ENCODE data around the gene PIAS4. TPM values are rescaled to one million over a fixed set of nuclear protein-coding genes. Genes with fewer than 3 reads are reported as not detected.
A peak's percentile ranks its signal among the peaks of the same experiment; 100 is the strongest.

The PIAS4 gene
- total RNA-seq, 2 donors from 2014 or later: 12.7 to 17.1 TPM

DNA sequence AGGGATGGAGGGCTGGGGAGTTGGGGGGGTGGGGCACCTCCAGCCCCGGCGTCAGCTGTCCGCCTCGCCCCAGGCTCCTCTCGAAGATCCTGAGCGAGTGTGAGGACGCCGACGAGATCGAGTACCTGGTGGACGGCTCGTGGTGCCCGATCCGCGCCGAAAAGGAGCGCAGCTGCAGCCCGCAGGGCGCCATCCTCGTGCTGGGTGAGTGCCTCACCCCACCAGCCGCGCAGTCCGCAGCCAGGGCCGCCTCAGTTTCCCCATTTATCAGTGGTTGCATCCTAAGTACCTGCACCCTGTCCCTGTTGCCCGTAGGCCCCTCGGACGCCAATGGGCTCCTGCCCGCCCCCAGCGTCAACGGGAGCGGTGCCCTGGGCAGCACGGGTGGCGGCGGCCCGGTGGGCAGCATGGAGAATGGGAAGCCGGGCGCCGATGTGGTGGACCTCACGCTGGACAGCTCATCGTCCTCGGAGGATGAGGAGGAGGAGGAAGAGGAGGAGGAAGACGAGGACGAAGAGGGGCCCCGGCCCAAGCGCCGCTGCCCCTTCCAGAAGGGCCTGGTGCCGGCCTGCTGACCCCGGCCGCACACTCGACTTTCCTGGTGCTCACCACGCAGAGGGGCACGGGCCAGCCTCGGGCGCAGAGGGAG, 29.9 kb downstream of the PIAS4 start:
- Histone ChIP-seq H3K4me3 (no peak overlapping the region), H3K36me3 (replicated peaks in 1 of 2; ENCODE audit: insufficient read depth in 1 of 2, low read depth in 2 of 2) (peaks cover 0 to 15% of the 10 kb centered on the region in 2 donors), H3K4me1 (peaks cover 7% of the 10 kb centered on the region), H3K27me3 (no peaks in the 10 kb centered on the region), H3K27ac (no peak overlapping the region), H3K9me3 (no peaks in the 10 kb centered on the region)
- no peak for DNase-seq
- no peak for ATAC-seq
- intact Hi-C loops (cut with DNase I): no loop called here
- 90 to 95% methylated on average over 40 to 54 of the region's 54 CpGs for WGBS, 2 donors
- no peak for TF ChIP-seq POLR2A (IDR thresholded peaks at IDR 0.05)
- TF ChIP-seq, protein P1, sequence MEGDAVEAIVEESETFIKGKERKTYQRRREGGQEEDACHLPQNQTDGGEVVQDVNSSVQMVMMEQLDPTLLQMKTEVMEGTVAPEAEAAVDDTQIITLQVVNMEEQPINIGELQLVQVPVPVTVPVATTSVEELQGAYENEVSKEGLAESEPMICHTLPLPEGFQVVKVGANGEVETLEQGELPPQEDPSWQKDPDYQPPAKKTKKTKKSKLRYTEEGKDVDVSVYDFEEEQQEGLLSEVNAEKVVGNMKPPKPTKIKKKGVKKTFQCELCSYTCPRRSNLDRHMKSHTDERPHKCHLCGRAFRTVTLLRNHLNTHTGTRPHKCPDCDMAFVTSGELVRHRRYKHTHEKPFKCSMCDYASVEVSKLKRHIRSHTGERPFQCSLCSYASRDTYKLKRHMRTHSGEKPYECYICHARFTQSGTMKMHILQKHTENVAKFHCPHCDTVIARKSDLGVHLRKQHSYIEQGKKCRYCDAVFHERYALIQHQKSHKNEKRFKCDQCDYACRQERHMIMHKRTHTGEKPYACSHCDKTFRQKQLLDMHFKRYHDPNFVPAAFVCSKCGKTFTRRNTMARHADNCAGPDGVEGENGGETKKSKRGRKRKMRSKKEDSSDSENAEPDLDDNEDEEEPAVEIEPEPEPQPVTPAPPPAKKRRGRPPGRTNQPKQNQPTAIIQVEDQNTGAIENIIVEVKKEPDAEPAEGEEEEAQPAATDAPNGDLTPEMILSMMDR (IDR thresholded peaks at IDR 0.05): no peak

DNA sequence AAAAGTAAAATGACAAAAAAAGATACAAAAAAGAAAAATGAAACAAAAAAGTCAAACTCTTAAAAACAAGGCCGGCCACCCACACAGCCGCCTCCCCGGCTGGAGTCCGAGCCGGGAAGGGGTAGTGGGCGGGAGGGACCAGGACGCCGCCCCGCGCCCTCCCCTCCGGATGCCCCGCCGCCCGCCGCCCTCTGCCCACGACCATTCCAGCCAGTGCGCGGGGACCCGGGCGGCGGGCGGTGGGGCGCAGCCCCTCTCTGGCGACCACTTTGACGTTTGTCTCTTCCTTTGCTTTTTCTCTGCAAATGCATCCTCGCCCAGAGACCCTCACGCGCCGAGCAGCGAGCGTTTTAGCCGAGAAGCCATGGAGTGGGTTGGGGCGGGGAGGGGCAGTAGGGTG, 30.5 kb downstream of the PIAS4 start:
- Histone ChIP-seq H3K4me1 (peaks cover 14% of the 10 kb centered on the region), H3K27ac (no peak overlapping the region), H3K9me3 (no peaks in the 10 kb centered on the region), H3K4me3 (no peak overlapping the region), H3K27me3 (no peaks in the 10 kb centered on the region), H3K36me3 (replicated peaks in 1 of 2; ENCODE audit: insufficient read depth in 1 of 2, low read depth in 2 of 2) (peaks cover 0 to 15% of the 10 kb centered on the region in 2 donors)
- DNase-seq (no peak), ATAC-seq (no peak)
- TF ChIP-seq, protein P1 (IDR thresholded peaks at IDR 0.05): no peak
- TF ChIP-seq POLR2A (IDR thresholded peaks at IDR 0.05): no peak
- intact Hi-C loops (cut with DNase I): no loop called here
- WGBS, 2 donors: 91 to 92% methylated on average over 33 of the region's 33 CpGs

DNA sequence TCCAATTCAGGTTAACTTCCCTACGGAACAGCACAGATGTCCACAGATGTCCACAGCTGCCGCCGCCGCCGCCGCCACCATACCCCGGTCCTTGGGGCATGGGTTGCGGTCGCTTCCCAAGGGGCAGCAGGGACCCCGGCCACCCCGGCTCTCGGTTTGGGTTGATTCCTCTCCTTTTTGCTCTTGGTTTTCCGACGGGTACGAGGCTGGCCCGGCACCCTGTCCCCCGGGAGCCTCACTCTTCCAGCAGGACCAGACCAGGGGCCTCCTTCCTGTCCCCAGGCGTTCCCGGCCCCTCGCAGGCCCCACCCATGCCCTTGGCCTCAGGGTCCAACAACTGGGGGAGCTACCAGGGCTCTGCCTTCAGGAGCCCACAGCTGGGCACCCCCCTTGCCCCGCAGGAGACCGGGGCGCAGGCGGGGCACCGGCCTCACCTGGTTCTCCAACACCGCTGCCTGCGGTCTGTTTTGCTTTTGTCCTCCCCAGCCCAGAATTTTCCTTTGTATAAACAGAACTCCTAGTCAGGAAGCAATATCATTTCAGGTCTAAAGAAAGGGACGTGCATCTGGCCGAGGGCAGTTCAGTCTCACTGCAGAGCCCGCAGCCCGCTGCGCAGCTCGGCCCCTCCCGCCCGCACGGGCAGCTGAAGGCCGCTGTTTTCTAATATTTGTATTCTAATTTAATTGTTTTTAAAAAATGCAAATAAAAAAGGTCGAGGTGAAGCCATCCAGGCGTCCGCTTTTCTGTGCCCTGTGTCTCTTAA, 31.3 kb downstream of the PIAS4 start:
- no peaks in the 10 kb centered on the region for H3K9me3 ChIP-seq
- H3K36me3 ChIP-seq (replicated peaks in 1 of 2; ENCODE audit: insufficient read depth in 1 of 2, low read depth in 2 of 2): peaks cover 0 to 8% of the 10 kb centered on the region in 2 donors
- intact Hi-C loops (cut with DNase I): no loop called here
- no peak overlapping the region for H3K4me3 ChIP-seq
- WGBS, 2 donors: 85 to 91% methylated on average over 32 to 37 of the region's 40 CpGs
- no peak for DNase-seq
- H3K4me1 ChIP-seq: peaks cover 18% of the 10 kb centered on the region
- TF ChIP-seq POLR2A (IDR thresholded peaks at IDR 0.05): no peak
- TF ChIP-seq, protein P1 (IDR thresholded peaks at IDR 0.05): no peak
- ATAC-seq: no peak
- H3K27me3 ChIP-seq: no peaks in the 10 kb centered on the region
- no peak overlapping the region for H3K27ac ChIP-seq

DNA sequence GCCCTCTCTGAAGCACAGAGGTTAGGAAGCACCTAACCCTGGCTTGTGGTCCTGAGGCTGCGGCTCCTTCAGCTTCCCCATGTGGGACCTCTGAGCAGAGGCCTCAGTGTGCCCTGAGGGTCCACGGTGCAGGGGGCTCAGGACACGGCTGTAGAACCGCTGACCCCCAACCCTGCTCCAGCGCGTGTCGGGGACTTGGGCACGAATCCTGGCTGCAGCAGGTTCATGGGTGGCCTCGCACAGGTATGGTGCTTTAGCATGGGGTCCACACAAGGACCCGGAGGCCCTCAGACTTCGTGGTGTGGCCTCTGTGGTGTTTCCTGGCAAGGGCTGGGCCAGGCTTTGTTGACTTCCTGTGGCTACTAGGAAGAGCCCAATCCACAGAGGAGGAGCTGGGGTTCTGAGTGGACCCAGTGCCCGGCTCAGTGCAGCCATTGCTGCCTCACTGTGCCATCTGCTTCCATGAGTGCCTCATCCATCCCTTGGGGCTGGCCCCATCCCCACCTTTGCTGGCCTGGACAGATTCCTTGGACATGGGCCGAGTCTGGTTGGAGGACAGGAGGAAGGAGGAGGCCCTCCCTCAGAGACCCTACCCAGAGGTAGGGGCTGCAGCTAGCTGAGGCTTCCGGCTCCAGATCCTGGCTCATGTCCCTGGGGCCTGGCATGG, 34.7 kb downstream of the PIAS4 start:
- Histone ChIP-seq H3K4me1 (peaks cover 18% of the 10 kb centered on the region), H3K9me3 (no peaks in the 10 kb centered on the region), H3K4me3 (no peak overlapping the region), H3K27ac (peak overlapping the region; percentile 62 to 83 (median 80)), H3K36me3 (replicated peaks in 1 of 2; ENCODE audit: insufficient read depth in 1 of 2, low read depth in 2 of 2) (peaks cover 0 to 3% of the 10 kb centered on the region in 2 donors), H3K27me3 (no peaks in the 10 kb centered on the region)
- TF ChIP-seq, protein P1 (IDR thresholded peaks at IDR 0.05): no peak
- TF ChIP-seq POLR2A (IDR thresholded peaks at IDR 0.05): no peak
- WGBS, 2 donors: 76% methylated on average over 14 of the region's 14 CpGs; no CpG with 5 or more reads in 1 of the 2 donors
- DNase-seq (no peak), ATAC-seq (peak; percentile 37)
- intact Hi-C loops (cut with DNase I): no loop called here

All from body of pancreas (tissue), 4 donors.